Mesenchymal stem cell (in vitro differentiated cells and primary cell): ENCODE measurements around the gene TMEM238.

Experiments used
- DNase-seq: peaks from one replicate; pipeline ENCODE4 v3.0.0-alpha.2; 2013
- H2AFZ ChIP-seq: one replicate; pipeline ENCODE4 v1.6.1; 2013; ENCODE audit warnings: low read depth, mild to moderate bottlenecking, control low read depth, inconsistent platforms, low read length, moderate library complexity
- H2AK5ac ChIP-seq: 2 replicates; pipeline ENCODE4 v1.6.1; 2013; ENCODE audit warnings: low read length, moderate library complexity, mild to moderate bottlenecking, inconsistent platforms; ENCODE audit not compliant: severe bottlenecking
- H2BK120ac ChIP-seq: one replicate; pipeline ENCODE4 v1.6.1; 2013; ENCODE audit warnings: low read depth, mild to moderate bottlenecking, inconsistent platforms, low read length, moderate library complexity
- H2BK12ac ChIP-seq, 2 experiments: one replicate each; pipeline ENCODE4 v1.6.1; 2013; ENCODE audit warnings: inconsistent platforms in 2 of 2, low read length in 2 of 2, mild to moderate bottlenecking in 2 of 2, moderate library complexity in 2 of 2, control low read depth in 1 of 2
- H2BK15ac ChIP-seq: one replicate; pipeline ENCODE4 v1.6.1; 2013; ENCODE audit warnings: mild to moderate bottlenecking, low read depth, inconsistent platforms; ENCODE audit not compliant: poor library complexity, severe bottlenecking
- H2BK5ac ChIP-seq: 2 replicates; pipeline ENCODE4 v1.6.1; 2013; ENCODE audit warnings: low read depth, mild to moderate bottlenecking, low read length, control low read depth, inconsistent platforms; ENCODE audit not compliant: poor library complexity, severe bottlenecking
- H3K14ac ChIP-seq, 2 experiments: one replicate each; pipeline ENCODE4 v1.6.1; 2013; ENCODE audit warnings: inconsistent platforms in 2 of 2, low read length in 2 of 2, control low read depth in 1 of 2, mild to moderate bottlenecking in 1 of 2, moderate library complexity in 1 of 2
- H3K18ac ChIP-seq, 2 experiments: one replicate each; pipeline ENCODE4 v1.6.1; 2013; ENCODE audit warnings: inconsistent platforms in 2 of 2, low read length in 2 of 2, control low read depth in 1 of 2, low read depth in 1 of 2, mild to moderate bottlenecking in 1 of 2
- H3K23ac ChIP-seq, 2 experiments: one replicate each; pipeline ENCODE4 v1.6.1; 2013; ENCODE audit warnings: inconsistent platforms in 2 of 2, low read length in 2 of 2, mild to moderate bottlenecking in 2 of 2, moderate library complexity in 2 of 2, control low read depth in 1 of 2
- H3K27ac ChIP-seq: 2 replicates; pipeline ENCODE4 v1.5.1; 2013; ENCODE audit warnings: mild to moderate bottlenecking, moderate library complexity, low read length, control low read depth, inconsistent platforms; ENCODE audit not compliant: poor library complexity, severe bottlenecking
- H3K27me3 ChIP-seq, 2 experiments: 2 replicates each; pipeline versions ENCODE4 v1.6.1 to v1.7.0; 2013; ENCODE audit warnings: low read length in 2 of 2, mild to moderate bottlenecking in 2 of 2, moderate library complexity in 2 of 2, control low read depth in 1 of 2, inconsistent platforms in 1 of 2; ENCODE audit not compliant: control insufficient read depth in 1 of 2, insufficient read depth in 1 of 2
- H3K36me3 ChIP-seq, 2 experiments: 2 replicates each; pipeline versions ENCODE4 v1.6.1 to v1.7.0; 2013; ENCODE audit warnings: low read length in 2 of 2, control low read depth in 1 of 2, inconsistent platforms in 1 of 2, low read depth in 1 of 2, mild to moderate bottlenecking in 1 of 2; ENCODE audit not compliant: insufficient read depth in 2 of 2, control insufficient read depth in 1 of 2
- H3K4ac ChIP-seq, 2 experiments: one replicate each; pipeline ENCODE4 v1.6.1; 2013; ENCODE audit warnings: inconsistent platforms in 2 of 2, low read length in 2 of 2, mild to moderate bottlenecking in 2 of 2, moderate library complexity in 2 of 2, control low read depth in 1 of 2, low read depth in 1 of 2
- H3K4me1 ChIP-seq: 2 replicates; pipeline ENCODE4 v1.6.1; 2013; ENCODE audit warnings: low read depth, low read length, control low read depth; ENCODE audit not compliant: control insufficient read depth, insufficient read depth
- H3K4me2 ChIP-seq: 2 replicates; pipeline ENCODE4 v1.6.1; 2013; ENCODE audit warnings: low read length, mild to moderate bottlenecking, inconsistent platforms; ENCODE audit not compliant: poor library complexity, severe bottlenecking
- H3K4me3 ChIP-seq, 2 experiments: 2 replicates each; pipeline versions ENCODE4 v1.5.1 to v1.7.0; 2013; ENCODE audit warnings: low read length in 2 of 2, mild to moderate bottlenecking in 2 of 2, control low read depth in 1 of 2, low read depth in 1 of 2; ENCODE audit not compliant: insufficient read depth in 1 of 2
- H3K79me1 ChIP-seq: replicated peaks from 2 replicates; pipeline ENCODE4 v1.6.1; 2013; ENCODE audit warnings: mild to moderate bottlenecking, control low read depth, low read length, inconsistent platforms; ENCODE audit not compliant: poor library complexity, severe bottlenecking
- H3K9ac ChIP-seq: 2 replicates; pipeline ENCODE4 v1.7.0; 2013; ENCODE audit warnings: mild to moderate bottlenecking, low read length, moderate library complexity
- H3K9me3 ChIP-seq: 2 replicates; pipeline ENCODE4 v1.7.0; 2013; ENCODE audit warnings: mild to moderate bottlenecking, low read length; ENCODE audit not compliant: control insufficient read depth
- H4K8ac ChIP-seq: one replicate; pipeline ENCODE4 v1.6.1; 2013; ENCODE audit warnings: inconsistent platforms, mild to moderate bottlenecking, low read length, moderate library complexity
- H4K91ac ChIP-seq: one replicate; pipeline ENCODE4 v1.6.1; 2013; ENCODE audit warnings: mild to moderate bottlenecking, low read length, inconsistent platforms
- WGBS: methylation state at CpG from one replicate; pipeline ENCODE4 v1.1.7; 2013; ENCODE audit warnings: mixed read lengths; 5-methylcytosine and 5-hydroxymethylcytosine counted together

Gene TMEM238

GRCh38 chr19:55392820-55393761 is 9.0 kb upstream of the TMEM238 start:
- H2BK5ac ChIP-seq, result no peak overlapping the region
- H3K4me1 ChIP-seq, result peaks cover 40% of the 10 kb centered on the region
- no peak overlapping the region for H2AK5ac ChIP-seq
- H2BK15ac ChIP-seq, result no peak overlapping the region
- H3K23ac ChIP-seq, result no peak overlapping the region
- H3K9me3 ChIP-seq, result no peaks in the 10 kb centered on the region
- H3K4me3 ChIP-seq, result no peak overlapping the region
- no peak overlapping the region for H2AFZ ChIP-seq
- no peaks in the 10 kb centered on the region for H3K27me3 ChIP-seq
- H3K79me1 ChIP-seq, result peaks cover 5% of the 10 kb centered on the region
- H3K4me2 ChIP-seq, result no peak overlapping the region
- 62% methylated on average over 17 of the region's 18 CpGs for WGBS
- peak overlapping the region; percentile 24 for H4K8ac ChIP-seq
- H3K36me3 ChIP-seq, result peaks cover 32 to 43% of the 10 kb centered on the region in 2 experiments
- no peak overlapping the region for H2BK120ac ChIP-seq
- no peak overlapping the region for H2BK12ac ChIP-seq
- H3K14ac ChIP-seq, result no peak overlapping the region
- no peak for DNase-seq
- no peak overlapping the region for H3K9ac ChIP-seq
- no peak overlapping the region for H3K4ac ChIP-seq
- H3K18ac ChIP-seq, result no peak overlapping the region
- no peak overlapping the region for H3K27ac ChIP-seq
- no peak overlapping the region for H4K91ac ChIP-seq

- H3K14ac ChIP-seq, result no peak overlapping the region
- H3K27ac ChIP-seq, result no peak overlapping the region
- no peak overlapping the region for H2BK120ac ChIP-seq
- no peaks in the 10 kb centered on the region for H3K27me3 ChIP-seq
- no peak overlapping the region for H3K4me2 ChIP-seq
- H3K4me3 ChIP-seq, result no peak overlapping the region
- H2AFZ ChIP-seq, result no peak overlapping the region
- peaks cover 5% of the 10 kb centered on the region for H3K79me1 ChIP-seq
- no peak overlapping the region for H2BK5ac ChIP-seq
- no peaks in the 10 kb centered on the region for H3K9me3 ChIP-seq
- no peak overlapping the region for H4K91ac ChIP-seq
- 74% methylated on average over 15 of the region's 18 CpGs for WGBS
- H2BK12ac ChIP-seq, result no peak overlapping the region
- H3K9ac ChIP-seq, result no peak overlapping the region
- H3K23ac ChIP-seq, result no peak overlapping the region
- no peak overlapping the region for H3K4ac ChIP-seq
- H3K4me1 ChIP-seq, result peaks cover 51% of the 10 kb centered on the region
- H3K18ac ChIP-seq, result no peak overlapping the region
- H2AK5ac ChIP-seq, result no peak overlapping the region
- H2BK15ac ChIP-seq, result no peak overlapping the region
- H3K36me3 ChIP-seq, result peaks cover 43 to 54% of the 10 kb centered on the region in 2 experiments
- no peak overlapping the region for H4K8ac ChIP-seq
- peak; percentile 42 for DNase-seq
Observed at GRCh38 chr19:55391702-55392615, 7.9 kb upstream of the TMEM238 start.

- Histone ChIP-seq H3K4me2 (no peak overlapping the region), H2AK5ac (no peak overlapping the region), H2BK12ac (no peak overlapping the region), H4K91ac (no peak overlapping the region), H3K23ac (no peak overlapping the region), H2BK15ac (no peak overlapping the region), H3K27ac (no peak overlapping the region), H4K8ac (peak overlapping the region; percentile 5), H3K4ac (no peak overlapping the region), H3K79me1 (peaks cover 5% of the 10 kb centered on the region), H3K18ac (no peak overlapping the region), H2BK120ac (no peak overlapping the region), H3K27me3 (no peaks in the 10 kb centered on the region), H3K4me1 (peaks cover 53% of the 10 kb centered on the region), H3K14ac (no peak overlapping the region), H2AFZ (no peak overlapping the region), H2BK5ac (no peak overlapping the region), H3K4me3 (no peak overlapping the region), H3K9ac (peak overlapping the region; percentile 24), H3K9me3 (no peaks in the 10 kb centered on the region), H3K36me3 (peaks cover 46 to 56% of the 10 kb centered on the region in 2 experiments)
- 92% methylated on average over 11 of the region's 12 CpGs for WGBS
- DNase-seq, result no peak
Observed at GRCh38 chr19:55391191-55391670, 7.1 kb upstream of the TMEM238 start.
